ENCODE results near the gene WDR76. TPM values are rescaled to one million over a fixed set of nuclear protein-coding genes. Genes with fewer than 3 reads are reported as not detected.
A peak's percentile ranks its signal among the peaks of the same experiment; 100 is the strongest.

WDR76 gene
- total RNA-seq, 1 donor = 58.2 TPM

DNA sequence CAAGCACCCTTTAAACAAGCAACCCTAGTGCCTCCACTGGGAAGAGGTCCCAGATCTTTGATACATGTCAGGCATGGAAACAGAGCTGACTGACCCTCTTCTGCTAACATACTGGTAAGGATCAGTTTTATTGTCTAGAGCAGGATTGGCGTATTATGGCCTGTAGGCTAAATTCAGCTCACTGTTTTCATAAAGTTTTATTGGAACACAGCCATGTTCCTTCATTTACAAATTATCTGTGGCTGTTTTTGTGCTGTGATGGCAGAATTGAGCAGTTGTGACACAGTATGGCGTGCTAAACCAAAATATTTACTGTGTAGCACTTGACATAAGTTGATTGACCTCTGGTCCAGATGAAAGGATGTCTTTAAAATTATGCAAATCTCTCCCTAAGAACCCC lies 45.0 kb downstream of the WDR76 start:
- TF ChIP-seq, protein P1, sequence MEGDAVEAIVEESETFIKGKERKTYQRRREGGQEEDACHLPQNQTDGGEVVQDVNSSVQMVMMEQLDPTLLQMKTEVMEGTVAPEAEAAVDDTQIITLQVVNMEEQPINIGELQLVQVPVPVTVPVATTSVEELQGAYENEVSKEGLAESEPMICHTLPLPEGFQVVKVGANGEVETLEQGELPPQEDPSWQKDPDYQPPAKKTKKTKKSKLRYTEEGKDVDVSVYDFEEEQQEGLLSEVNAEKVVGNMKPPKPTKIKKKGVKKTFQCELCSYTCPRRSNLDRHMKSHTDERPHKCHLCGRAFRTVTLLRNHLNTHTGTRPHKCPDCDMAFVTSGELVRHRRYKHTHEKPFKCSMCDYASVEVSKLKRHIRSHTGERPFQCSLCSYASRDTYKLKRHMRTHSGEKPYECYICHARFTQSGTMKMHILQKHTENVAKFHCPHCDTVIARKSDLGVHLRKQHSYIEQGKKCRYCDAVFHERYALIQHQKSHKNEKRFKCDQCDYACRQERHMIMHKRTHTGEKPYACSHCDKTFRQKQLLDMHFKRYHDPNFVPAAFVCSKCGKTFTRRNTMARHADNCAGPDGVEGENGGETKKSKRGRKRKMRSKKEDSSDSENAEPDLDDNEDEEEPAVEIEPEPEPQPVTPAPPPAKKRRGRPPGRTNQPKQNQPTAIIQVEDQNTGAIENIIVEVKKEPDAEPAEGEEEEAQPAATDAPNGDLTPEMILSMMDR (IDR thresholded peaks at IDR 0.05; ENCODE audit: insufficient read depth, low read length) = no peak
- no peak overlapping the region for H3K4me3 ChIP-seq (ENCODE audit: low read depth, low read length)
- no peak for DNase-seq (ENCODE audit: low read depth)

DNA sequence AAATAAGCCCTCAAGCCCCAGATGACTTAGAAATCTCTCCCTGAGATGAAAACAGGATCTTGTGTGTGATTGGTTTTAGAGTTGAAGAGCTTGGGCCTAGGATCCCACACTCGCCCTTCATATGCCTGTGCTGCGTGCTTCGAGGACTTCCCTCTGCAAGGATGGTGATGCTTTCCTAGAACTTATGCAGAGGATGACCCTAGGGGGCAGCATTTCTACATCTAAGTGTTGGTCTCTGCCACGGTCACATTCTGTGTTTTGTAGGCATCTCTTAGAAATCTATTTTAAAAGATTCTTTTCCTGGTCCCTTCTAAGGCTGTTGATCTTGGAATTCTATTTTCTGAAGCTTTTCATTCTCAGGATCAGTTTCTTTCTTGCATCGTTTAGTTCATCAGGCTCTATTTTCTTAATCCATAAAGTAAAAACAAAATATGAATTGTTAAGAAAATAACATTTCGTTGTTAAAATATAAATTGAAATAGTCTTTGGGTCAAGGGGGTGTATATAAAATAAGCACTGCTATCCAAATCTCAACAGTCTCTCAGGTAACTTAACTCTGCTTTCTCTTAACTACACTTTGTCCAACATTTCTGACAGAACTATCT lies 45.7 kb downstream of the WDR76 start:
- TF ChIP-seq, protein P1 (IDR thresholded peaks at IDR 0.05; ENCODE audit: insufficient read depth, low read length) = peak; percentile 70
- H3K4me3 ChIP-seq (ENCODE audit: low read depth, low read length) = no peak overlapping the region
- DNase-seq (ENCODE audit: low read depth) = peak; percentile 89

DNA sequence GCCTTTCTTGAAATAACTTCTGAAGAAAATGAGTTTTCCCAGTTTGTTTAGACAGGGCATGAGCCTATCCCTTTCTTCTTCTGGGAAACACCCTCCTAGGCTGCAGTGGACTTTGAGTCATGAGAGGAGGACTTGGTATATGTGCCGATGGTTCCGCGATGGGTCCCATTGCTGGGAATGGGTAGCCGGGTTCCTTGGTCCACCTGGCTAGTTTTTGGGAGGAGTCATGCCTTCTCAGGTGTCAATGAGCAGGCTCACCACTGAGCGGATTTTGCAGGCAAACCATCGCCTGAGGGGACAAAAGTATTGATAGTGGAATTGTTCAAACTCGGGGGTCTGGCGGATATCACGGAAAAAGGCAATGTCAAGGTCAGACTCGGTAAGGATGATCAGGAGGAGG lies 46.8 kb downstream of the WDR76 start:
- TF ChIP-seq, protein P1 (IDR thresholded peaks at IDR 0.05; ENCODE audit: insufficient read depth, low read length) = no peak
- no peak for DNase-seq (ENCODE audit: low read depth)
- no peak overlapping the region for H3K4me3 ChIP-seq (ENCODE audit: low read depth, low read length)

DNA sequence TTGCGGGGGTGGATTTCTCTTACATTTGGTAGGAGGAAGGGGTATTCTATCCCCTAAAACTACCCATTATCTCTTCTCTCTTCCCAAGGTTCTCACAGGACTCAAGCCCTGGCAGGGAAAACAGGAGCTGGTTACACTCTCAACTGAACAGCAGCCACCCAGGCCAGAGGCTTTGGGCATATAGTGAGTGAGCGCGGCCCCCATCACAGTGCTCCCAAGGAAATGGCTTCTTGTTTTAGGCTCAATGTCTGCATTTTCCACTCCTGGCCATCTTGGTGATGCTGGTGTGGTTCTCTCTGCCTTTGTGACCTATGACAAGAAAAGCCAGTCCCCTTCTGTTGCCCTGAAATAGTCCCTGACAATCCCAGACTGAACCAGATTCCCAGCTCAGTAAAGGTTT lies 50.1 kb downstream of the WDR76 start:
- TF ChIP-seq, protein P1 (IDR thresholded peaks at IDR 0.05; ENCODE audit: insufficient read depth, low read length) = no peak
- no peak overlapping the region for H3K4me3 ChIP-seq (ENCODE audit: low read depth, low read length)
- no peak for DNase-seq (ENCODE audit: low read depth)

DNA sequence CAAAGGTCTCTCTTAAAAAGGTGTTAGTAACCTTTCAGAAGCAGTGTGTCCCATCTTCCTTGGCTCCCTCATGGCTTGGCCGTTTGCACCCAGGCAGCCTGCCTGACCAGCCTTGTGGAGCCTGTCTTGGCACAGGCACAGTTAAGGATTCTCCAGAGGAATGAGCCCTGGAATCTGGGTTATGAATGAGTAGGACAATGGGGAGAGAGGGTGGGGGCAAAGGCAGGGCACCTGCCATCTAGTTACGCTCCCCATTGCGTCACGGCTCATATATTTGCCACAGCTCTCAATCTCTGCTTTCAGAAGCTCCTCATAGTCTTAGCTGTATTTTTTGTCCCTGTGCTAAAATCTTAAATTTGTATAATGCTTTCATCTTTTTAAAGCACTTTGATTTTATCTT lies 50.6 kb downstream of the WDR76 start:
- DNase-seq (ENCODE audit: low read depth) = no peak
- TF ChIP-seq, protein P1 (IDR thresholded peaks at IDR 0.05; ENCODE audit: insufficient read depth, low read length) = no peak
- no peak overlapping the region for H3K4me3 ChIP-seq (ENCODE audit: low read depth, low read length)

DNA sequence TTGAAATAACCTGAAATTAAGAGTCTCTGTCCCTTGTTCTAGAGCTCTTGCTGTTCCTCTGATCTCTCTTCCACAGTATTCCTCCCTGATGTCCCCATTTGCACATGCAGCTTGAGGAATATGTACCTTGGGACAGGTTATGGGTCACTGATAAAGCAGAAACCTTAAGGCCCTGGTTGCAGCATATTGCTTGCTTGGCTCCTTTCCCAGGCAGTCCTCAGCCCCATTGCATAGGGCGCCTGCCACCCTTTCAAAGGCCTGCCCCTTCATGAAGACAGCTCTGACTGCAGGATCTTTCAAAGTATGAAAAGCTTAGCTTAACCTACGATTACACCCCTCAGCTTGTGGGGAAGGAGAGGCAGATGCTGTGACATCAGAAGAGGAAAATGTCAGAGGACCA lies 51.6 kb downstream of the WDR76 start:
- H3K4me3 ChIP-seq (ENCODE audit: low read depth, low read length) = no peak overlapping the region
- TF ChIP-seq, protein P1 (IDR thresholded peaks at IDR 0.05; ENCODE audit: insufficient read depth, low read length) = no peak
- DNase-seq (ENCODE audit: low read depth) = no peak
